GM19455 (cell line): ENCODE measurements around the gene RB1.
"Not testable (repeated sequence)": the region's sequence is repeated elsewhere in the genome, so short reads cannot be mapped to it uniquely, and the experiment has no call there.

Experiments used
- ATAC-seq: cut with Tn5 transposase; IDR thresholded peaks from one replicate; pipeline ENCODE4 v1.9.1; 2021; ENCODE audit not compliant: unreplicated experiment

RB1 gene

DNA sequence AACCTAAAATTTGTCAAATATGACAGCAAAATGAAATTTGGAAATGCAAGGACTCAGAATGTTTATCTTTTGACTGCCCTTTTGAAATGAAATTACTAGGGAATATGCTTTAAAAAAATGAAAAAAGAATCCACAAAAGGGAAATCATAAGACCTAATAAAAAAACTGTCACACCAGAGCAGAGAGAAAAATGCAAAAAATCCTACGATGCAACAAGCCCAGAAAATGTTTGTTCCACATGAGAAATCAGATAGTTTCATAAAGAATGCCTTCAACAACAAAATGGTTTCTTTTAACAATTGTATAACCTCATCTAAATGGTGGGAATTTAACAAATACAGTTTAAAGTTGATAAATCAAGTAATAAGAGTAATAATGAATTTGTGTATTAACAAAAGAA is 101.4 kb downstream of the RB1 start:
- ATAC-seq: no peak

DNA sequence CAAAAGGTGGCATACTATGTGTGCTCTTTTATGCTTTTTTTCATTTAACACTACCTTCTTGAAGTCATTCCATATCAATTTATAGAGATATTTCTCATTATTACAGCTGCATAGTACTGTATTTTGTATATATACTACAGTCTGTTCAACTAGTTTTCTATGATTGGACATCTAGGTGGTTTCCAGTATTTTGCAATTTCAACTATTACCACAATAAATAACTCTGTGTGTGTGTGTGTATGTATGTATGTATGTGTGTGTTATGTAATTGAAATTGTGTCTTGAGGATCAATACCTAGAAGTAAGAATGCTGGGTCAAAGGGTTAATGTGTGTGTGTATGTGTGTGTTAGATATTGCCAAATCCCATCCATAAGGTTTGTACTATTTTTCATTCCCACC is 102.3 kb downstream of the RB1 start:
- no peak for ATAC-seq

DNA sequence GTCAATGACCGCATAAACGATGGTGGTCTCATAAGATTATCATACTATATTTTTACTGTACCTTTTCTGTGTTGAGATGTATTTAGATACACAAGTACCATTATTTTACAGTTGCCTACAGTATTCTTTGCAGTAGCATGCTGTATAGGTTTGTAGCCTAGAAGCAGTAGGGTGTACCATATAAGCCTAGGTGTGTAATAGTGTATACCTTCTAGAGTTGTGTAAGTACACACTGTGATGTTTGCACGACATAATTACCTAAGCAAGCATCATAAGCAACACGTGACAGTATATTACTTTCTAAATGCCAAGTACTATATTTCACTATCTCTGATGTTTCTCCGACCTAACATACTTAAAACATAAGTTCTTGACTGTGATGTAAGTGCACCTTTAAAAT is 106.6 kb downstream of the RB1 start:
- no peak for ATAC-seq

DNA sequence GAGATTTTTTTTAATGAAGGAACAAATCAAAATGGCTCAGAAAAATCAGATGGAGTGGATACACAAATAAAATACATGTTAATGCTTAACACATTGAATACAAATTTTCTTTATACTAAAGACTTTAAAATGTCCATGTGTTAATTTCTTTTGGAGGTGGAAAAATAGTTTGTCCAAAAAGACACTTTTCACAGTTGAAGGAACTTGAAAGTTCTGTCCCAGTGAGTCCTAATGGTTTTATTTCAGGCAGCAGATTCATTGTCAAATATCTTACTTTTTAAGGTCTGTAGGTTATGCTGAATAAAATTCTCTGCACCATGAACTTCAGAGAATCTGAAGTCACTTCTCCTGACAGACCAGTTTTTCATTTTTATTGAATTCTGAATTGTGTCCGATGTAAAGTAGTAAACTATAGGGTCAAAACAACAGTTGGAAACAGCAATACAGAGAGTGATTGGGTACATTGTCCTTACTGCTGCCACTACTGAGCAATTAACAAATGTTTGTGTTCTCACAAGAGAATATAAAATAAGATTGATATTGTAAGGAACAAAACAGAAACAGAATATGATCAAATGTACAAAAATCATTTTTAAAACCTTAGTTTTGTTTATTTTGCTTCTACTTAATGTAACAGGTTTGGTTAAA is 107.7 kb downstream of the RB1 start:
- ATAC-seq: no peak

DNA sequence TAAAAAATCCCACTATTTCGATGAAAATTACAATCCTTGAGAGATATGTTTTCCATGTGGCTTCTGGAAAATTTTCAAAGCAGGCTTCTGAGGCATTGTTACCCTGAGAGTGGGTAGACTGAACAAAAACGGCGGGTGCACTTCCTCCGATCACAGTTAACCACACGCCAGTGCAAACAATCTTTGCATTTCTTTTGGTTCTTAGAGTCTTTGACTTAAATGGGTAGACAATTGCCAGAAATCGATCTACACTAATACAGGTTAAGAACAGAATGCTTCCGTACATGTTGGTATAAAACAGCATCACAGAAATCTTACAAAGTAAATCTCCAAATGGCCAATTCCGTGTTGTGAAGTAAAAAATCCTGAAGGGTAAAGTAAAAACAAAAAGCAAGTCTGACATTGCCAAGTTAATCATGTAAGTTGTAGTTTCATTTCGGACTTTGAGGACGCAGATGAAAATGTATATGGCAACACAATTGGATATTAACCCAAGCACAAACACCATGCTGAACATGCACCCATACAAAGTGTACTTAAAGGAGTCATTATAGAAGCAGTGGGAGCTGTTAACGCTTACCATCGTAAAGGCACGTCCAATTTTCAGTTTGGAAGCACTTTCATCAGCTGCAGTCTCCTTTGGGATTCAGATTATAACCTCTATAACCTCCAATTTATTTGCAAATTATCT is 108.4 kb downstream of the RB1 start:
- no peak for ATAC-seq

DNA sequence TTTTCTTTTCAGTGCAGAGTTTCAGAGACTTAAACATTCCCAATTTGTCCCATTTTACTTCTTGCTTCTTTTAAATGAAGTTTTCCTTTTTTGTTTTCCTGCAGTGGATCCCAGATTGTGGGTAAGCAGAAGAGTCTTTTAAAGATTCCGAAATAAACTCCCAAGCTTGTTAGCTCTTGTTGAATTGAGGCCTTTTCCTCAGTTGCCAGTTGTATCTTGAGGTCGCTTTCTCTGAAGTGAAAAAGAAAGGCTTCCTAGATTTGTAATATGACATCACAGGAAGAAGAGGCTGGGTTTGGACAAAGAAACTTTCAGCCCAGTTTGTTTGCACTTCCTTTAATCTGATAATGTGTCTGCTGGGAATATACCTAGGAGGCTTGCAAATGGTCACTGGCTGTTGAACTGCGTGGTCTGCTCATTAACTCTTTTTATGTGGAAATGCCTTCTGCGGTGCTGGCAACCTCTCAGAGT is 109.4 kb downstream of the RB1 start, which contains the start of gene LPAR6:
TSS of gene LPAR6 (minus strand) at position 233 of the 471 bp plus-strand sequence. CDS start 690 bp downstream, outside the sequence.
- ATAC-seq: no peak

DNA sequence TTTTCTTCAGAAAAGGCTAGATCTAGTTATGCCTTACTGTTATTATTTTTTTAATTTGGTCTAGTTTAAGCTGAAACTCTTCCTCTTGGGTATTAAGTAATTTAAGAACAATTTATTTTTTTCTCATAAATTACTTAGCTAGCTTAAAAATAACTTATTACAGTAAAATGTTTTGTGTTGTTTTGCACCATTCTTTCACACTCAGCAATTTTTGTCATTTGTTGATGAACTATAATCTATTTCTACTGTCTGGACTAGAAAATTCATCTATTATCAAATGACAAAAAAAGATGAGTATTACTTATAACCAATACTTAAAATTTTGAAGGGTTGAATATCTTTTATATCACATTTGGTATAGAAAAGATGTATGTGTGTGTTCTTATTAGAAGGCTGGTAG is 111.0 kb downstream of the RB1 start:
- ATAC-seq: no peak

DNA sequence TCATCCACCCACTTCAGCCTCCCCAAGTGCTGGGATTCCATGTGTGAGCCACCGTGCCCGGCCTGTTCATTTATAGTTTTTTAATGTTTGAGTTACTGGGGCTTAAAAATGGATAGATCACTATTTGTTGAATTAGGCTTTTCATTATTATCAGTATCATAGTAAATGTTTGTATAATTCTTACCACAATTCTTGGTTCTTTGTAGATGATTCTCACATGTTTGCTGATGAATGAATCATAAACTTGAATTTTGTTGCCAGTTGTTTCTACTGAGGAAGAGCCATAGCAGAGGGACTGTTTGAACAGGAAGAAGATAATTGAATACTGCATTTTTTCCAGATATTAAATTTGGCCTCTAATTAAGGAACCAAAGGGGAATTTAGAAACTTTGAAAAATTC is 112.0 kb downstream of the RB1 start:
- no peak for ATAC-seq

DNA sequence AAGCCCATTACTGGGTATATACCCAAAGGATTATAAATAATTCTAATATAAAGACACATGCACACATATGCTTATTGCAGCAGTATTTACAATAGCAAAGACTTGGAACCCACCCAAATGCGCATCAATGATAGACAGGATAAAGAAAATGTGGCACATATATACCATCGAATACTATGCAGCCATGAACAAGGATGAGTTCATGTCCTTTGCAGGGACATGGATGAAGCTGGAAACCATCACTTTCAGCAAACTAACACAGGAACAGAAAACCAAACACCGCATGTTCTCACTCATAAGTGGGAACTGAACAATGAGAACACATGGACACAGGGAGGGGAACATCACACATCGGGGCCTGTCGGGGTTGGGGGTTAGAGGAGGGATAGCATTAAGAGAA is 118.5 kb downstream of the RB1 start:
- ATAC-seq: not testable (repeated sequence)

DNA sequence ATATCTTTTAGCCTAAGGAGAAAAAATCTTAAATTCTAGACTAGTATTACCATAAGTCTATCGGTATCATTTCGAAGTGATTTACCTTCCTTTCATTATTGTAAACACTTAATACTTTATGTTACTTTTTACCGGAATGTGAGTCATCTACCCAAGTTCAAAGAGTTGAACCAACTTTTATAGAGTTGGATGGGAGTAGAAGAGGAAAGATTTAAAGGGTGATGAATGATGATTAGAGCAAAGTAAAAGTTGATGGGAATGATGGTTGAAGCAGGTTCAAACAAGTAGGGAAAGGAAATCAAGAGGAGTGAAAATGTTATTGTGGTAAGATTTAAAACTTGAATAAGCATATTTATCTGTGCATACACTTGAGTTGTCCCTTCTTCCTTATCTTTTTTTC is 120.7 kb downstream of the RB1 start:
- ATAC-seq: no peak

DNA sequence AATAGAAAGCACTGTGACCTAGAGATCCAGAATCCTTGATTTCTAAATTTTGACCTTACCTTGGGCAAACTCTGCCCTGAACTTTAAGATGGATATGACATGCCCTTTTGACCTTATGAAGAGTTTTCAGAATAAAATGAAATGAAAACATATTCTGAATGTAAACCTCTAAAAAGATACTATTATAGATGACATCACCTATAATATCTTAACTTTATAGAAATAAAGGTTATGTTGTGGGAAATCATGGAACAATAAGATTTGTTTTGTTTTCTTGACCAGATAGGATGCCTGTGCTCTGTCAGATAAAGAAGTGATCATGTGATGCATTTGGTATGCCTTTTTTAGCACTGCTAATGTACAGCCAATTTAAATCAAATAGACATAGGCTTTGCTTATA is 122.5 kb downstream of the RB1 start:
- no peak for ATAC-seq

DNA sequence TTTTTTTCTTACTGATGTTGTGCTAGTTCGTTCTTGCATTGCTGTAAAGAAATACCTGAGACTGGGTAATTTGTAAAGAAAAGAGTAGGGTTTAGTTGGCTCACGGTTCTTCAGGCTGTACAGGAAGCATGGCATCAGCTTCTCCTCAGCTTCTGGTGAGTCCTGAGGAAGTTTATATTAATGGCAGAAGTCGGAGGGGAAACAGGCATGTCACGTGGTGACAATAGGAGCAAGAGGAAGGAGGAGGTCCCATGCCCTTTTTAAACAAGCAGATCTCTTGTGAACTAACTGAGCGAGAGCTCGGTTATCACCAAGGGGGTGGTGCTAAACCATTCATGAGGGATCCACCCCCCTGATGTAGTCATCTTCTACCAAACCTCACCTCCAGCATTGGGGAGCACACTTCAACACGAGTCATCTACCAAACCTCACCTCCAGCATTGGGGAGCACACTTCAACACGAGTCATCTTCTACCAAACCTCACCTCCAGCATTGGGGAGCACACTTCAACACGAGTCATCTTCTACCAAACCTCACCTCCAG is 123.3 kb downstream of the RB1 start:
- not testable (repeated sequence) for ATAC-seq

DNA sequence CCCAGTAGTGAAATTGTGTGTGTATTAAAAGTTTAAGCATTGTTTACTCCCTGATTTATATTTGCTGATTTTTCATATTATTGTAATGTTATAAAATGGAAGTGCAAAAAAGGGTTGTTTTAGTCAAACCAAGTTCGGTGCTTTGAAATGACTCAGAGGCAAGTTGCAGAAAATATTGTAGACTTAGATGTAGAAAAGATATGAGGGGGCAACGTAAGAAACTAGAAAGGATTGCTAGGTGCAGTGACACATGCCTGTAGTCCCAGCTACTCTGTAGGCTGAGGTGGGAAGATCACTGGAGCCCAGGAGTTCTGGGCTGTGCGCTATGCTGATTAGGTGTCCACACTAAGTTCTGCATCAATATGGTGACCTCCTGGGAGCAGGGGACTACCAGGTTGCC is 125.5 kb downstream of the RB1 start:
- no peak for ATAC-seq

DNA sequence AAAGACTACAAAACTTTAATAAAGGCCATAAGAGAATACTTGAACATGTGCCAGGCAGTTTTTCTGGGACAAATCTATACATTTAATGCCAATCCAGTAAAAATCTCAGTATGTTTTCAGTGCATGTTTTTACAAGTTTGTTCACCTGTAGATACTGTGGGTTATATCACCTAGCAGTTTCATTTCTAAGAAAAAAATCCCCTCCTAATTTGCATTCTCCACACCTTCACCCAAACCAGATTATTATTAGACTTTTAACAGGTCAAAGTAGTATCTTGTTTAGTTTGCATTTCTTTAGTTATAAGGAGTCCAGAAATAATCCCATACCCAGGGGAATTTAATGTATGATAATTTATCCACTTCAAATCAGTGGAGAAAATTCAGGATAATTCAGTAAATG is 126.3 kb downstream of the RB1 start:
- no peak for ATAC-seq

DNA sequence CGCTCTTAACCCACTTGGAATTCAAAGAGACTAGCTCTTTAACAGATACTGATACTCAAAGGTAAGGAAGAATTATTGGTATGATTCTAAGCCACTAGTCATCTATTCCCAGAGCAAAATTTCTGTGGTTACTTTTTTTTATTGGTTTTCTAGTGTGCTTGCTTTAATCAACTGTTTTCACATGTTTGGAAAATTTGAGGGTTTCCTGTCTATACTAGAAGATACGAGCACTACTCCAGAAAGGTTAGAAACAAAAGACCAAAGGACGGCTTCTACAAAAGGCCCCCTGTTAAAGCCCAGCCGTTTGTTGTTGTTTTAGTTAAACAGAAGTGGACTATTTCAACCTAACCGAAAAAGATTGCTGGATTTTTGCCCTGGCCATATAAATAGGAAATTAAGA is 127.9 kb downstream of the RB1 start:
- no peak for ATAC-seq

DNA sequence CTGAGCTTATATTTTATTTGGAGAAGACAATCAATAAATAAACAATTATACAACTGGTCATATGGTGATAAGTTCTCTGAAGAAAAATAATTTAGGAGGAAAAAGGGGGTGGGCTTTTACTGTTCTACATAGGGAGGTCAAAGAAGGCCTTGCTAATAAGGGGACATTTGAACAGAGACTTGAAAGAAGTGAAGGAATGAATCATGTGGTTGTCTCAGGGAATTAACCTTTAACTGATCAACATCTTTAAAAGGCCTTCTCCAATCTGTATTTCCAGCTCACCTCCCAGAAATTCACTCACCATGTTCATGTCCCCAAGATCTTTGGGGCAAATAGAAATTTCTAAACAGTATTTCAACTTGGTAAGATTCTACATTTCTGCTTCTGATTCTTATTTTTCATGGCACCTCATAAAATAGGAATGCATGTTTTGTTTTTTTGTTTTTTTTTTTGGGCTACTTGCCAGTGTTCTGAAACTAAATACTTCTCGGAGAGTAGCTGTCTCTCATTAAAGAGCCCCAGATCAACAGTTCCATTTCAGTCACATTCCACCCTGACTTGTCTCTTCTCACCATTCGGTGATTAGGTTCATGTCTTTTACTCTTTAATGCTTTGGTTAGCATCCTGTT is 128.6 kb downstream of the RB1 start:
- no peak for ATAC-seq

DNA sequence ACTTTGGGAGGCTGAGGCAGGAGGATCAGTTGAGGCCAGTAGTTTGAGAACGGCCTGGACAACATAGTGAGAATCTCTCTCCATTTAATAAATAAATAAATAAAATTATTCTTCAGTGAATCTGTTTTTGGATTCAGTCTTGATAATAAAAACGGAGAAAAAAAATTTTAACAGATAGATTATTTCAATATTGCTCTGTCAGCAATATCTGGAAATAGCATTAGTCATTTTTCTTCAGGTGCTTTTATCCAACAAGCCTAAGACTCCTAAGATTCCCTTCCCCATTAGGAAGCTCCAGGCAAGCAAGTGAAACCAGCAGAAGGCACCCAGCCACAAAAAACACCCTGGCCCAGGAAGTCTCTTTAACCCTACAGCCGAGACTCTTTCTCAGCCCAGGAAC is 130.6 kb downstream of the RB1 start:
- no peak for ATAC-seq

DNA sequence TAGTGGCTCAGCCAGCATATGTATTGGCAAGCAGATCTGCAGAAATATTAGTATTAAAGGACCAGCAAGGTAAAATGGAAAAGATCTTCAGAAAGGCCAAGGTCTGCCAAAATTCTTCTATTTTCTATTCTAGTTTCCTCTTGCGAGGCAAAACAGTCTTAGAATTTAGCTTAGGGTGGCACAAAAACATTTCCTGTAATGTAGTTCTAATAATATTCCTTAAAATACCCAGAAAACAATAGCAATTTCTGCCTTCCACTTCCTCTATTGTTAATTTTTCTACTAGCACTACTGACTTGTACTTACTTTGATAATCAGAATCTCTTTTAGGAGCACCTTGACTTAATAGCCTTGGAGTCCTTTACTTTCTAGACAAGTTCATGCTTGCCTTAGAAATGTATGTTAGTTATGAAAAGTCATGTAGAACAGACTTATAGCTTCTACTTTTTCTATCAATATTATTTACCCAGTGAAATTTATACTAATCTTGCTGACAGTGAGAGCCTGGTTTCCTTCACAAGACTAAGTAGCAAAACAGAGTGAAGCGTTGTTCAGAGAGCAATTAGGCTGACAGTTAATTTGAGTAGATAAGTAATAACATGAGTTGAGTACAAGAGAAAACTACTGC is 133.2 kb downstream of the RB1 start:
- ATAC-seq: no peak

DNA sequence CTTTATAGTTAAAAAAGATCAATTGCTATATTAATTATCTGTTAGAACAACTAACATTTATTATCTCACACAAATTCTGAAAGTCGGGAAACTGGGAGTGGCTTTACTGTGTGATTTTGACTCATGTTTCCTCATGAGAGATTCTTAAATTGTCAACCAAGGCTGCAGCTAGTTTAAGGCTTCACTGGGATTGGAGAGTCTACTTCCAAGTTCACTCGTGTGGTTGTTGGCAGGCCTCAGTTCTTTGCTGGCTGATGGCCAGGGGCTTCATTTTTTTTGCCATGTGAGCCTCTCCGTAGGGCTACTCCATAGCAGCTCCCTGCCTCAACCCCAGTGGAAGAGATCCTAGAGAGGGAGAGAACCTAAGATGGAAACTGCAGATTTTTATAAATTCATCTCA is 133.8 kb downstream of the RB1 start:
- no peak for ATAC-seq

DNA sequence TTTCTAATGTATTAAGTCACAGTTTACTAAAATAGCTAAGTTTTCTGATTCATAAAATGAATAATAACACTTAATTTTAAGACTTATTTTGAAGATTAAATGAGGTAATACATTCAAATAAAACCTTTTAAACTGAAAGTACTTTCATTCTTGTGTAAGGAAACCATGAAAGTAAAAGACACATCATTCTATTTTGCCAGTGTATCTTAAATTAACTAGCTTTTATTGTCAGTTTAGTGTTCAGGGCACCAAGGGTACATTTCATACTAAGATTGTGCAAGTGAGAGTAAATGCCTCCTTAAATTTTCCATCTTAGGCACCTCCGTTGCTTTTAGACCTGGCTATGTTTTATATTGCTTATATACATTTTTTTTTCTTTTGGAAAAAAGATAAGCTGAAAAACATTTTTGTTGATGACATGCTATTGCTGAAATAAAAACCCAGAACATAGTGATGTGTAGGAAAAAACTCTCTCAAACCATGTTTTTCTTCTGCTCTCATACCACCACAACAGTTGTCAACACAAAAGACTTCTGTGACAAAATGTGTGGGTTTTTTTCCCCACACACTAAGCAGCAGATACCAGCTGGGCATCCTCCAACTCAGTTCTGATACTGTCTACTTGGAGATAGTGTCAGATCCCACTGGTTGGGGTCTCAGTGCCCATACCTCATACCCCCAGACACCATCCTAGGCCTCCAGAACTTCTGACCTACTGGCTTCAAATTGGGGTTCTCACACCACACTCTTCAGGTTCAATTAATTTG is 140.1 kb downstream of the RB1 start:
- ATAC-seq: no peak

DNA sequence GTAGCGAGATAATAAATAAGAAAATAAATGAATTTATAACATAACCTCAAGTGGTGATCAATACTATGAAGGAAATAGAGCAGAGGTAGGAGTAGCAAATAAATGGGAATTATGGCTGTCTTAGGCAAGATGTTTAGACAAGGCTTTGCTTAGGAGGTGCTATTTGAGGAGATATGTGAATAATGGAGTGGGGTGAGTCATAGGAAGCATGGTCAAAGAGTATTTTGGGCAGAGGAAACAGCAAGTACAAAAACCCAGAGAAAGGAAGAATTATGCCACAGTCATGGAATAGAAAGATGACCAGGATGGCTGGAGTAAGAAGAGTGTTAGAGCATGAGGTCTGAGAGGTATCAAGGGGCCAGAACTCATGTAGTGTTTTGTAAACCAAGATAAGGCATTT is 142.9 kb downstream of the RB1 start:
- ATAC-seq: no peak
